ENCODE results near the gene RAD51AP1.

DNA sequence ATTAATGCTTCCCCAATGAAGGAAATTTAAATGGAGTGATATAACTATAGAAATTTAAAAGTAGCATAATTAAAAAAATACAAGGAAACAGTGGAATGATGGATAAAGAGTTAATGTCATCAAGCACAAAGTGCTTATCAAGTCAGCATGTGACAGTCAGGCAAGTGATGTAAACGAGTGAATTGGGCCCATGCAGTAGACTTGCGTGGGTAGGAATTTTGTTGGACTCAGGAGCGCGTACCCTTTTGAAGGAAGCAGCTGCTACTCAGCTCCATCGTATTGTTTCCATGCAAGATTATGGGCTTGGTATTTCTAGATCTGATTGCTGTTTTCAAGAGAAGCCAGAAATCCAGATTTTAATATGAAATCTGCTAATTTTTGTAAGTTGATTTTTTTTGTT is 18.9 kb downstream of the RAD51AP1 start:
- TF ChIP-seq, protein P1, sequence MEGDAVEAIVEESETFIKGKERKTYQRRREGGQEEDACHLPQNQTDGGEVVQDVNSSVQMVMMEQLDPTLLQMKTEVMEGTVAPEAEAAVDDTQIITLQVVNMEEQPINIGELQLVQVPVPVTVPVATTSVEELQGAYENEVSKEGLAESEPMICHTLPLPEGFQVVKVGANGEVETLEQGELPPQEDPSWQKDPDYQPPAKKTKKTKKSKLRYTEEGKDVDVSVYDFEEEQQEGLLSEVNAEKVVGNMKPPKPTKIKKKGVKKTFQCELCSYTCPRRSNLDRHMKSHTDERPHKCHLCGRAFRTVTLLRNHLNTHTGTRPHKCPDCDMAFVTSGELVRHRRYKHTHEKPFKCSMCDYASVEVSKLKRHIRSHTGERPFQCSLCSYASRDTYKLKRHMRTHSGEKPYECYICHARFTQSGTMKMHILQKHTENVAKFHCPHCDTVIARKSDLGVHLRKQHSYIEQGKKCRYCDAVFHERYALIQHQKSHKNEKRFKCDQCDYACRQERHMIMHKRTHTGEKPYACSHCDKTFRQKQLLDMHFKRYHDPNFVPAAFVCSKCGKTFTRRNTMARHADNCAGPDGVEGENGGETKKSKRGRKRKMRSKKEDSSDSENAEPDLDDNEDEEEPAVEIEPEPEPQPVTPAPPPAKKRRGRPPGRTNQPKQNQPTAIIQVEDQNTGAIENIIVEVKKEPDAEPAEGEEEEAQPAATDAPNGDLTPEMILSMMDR (IDR thresholded peaks at IDR 0.05; ENCODE audit: insufficient read depth, low read length): no peak
- TF ChIP-seq, protein P2, sequence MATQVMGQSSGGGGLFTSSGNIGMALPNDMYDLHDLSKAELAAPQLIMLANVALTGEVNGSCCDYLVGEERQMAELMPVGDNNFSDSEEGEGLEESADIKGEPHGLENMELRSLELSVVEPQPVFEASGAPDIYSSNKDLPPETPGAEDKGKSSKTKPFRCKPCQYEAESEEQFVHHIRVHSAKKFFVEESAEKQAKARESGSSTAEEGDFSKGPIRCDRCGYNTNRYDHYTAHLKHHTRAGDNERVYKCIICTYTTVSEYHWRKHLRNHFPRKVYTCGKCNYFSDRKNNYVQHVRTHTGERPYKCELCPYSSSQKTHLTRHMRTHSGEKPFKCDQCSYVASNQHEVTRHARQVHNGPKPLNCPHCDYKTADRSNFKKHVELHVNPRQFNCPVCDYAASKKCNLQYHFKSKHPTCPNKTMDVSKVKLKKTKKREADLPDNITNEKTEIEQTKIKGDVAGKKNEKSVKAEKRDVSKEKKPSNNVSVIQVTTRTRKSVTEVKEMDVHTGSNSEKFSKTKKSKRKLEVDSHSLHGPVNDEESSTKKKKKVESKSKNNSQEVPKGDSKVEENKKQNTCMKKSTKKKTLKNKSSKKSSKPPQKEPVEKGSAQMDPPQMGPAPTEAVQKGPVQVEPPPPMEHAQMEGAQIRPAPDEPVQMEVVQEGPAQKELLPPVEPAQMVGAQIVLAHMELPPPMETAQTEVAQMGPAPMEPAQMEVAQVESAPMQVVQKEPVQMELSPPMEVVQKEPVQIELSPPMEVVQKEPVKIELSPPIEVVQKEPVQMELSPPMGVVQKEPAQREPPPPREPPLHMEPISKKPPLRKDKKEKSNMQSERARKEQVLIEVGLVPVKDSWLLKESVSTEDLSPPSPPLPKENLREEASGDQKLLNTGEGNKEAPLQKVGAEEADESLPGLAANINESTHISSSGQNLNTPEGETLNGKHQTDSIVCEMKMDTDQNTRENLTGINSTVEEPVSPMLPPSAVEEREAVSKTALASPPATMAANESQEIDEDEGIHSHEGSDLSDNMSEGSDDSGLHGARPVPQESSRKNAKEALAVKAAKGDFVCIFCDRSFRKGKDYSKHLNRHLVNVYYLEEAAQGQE (IDR thresholded peaks at IDR 0.05; ENCODE audit: insufficient replicate concordance, low read depth): no peak
- TF ChIP-seq POLR2AphosphoS5 (IDR thresholded peaks at IDR 0.05; ENCODE audit: low read depth): no peak
- no peak for TF ChIP-seq GABPA (IDR thresholded peaks at IDR 0.05; ENCODE audit: low read depth)

Data from HL-60 (cell line).